GM18502 (cell line): ENCODE results near the gene SLC35F4.

Experiments used
- ATAC-seq: cut with Tn5 transposase; IDR thresholded peaks from one replicate; pipeline ENCODE4 v1.9.1; 2021; ENCODE audit warnings: mild to moderate bottlenecking; ENCODE audit not compliant: unreplicated experiment, poor library complexity

SLC35F4 gene

DNA sequence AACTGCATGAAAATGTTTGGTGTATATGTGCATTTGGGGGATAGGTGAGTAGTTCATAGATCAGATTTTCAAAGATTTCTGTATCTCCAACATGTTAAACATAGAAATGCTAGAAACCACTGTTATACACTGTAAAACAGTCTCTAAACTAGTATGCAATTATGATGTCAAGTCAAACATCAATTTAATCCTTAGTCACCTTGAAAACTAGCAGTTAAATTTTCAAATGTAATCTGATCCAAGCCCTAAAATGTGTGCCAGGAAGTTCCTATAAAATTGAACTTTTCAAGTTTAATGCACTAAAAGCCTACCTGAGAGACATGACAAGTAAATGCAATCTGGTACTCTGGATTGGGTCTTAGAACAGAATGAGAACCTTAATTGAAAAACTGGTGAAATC, 14.5 kb downstream of the SLC35F4 start:
- ATAC-seq = no peak

DNA sequence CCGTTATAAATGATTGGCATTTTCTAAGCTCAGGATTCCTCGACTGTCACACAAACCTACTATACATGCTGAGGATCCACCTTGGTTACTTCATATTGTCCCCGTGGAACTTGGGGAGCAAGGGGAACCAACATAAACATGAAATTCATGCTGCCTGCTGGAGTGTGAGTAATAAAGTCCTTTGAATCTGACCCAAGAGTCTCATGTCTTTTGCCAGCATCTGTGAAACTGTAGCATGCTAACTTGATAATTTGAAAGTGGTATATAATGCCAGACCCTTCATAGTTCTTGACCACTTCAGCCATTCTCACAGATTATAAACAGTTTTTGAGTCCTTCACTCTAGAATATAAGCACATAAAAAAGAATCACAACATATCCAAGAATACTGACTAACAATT, 17.1 kb downstream of the SLC35F4 start:
- ATAC-seq = no peak

DNA sequence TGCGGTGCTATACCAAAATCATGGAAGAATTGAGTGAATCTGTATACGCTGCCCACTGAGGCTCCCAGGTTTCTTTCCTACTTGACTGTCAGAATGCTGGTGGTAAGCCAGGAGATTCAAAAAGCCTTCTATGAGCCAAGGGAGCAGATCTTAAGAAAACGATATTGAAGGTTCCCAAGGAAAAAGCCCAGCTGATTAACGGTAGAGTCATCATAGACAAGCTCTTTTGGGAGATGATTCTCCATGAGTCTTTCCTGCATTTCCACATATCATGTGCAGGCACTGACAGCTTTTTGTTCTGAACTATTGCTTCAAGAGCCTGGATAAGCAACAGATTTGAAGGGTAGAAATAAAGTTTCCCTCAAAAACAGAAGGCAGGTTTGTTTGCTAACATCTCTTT, 17.5 kb downstream of the SLC35F4 start:
- ATAC-seq = no peak

DNA sequence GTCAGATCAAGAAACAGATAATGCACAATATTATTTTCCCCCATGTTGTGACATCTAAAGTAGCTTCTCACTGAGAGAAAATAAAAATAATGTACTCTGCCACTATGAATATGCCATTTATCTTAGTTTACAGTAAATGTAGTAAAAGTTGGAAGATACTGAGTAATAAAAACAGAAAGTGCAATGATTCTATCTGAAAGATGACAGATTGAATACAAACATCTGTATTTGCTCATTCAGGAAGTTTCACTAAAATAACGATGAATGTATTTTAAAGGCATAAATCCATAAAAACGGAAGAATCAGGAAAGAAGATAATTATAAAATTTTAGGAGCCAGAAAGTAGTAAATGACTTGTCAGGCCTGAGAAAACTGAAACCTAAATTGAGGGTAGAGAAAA, 18.2 kb downstream of the SLC35F4 start:
- no peak for ATAC-seq

DNA sequence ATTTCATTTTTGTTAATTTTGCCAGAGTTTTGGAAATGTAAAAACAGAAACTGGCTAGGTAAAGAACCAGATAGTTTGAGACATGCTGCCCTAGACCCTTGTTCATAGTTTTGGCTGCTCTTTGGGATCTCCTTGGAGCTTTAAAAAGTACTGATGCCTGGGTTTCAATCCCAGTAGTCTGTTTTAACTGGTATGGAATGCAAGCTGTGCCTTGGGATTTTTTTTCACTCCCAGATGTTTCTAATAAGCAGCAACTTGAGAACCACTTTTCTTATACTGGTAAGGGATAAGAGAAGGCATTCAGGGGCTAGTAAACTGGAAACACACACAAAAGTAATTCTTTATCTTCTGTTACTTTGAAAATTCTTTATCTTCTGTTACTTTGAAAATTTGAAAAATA, 18.8 kb downstream of the SLC35F4 start:
- no peak for ATAC-seq

DNA sequence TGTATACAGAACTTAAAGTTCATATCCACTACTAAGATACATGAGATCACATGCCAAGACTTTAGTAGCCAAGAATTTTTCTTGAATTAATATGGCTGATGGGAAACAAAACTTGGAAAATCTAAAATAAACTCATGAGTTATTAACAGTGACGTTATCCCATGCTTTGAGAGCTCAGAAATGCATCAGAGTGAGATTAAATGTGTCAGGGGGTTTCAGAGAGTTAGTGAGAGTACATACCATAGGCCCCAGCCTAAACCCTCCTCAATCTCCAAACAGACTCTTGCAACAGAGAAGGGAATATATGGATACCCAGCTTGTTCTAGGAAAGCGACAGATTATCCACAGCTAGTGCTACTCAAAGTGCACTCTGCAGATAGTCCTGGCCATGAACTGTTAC, 19.3 kb downstream of the SLC35F4 start:
- ATAC-seq = no peak

DNA sequence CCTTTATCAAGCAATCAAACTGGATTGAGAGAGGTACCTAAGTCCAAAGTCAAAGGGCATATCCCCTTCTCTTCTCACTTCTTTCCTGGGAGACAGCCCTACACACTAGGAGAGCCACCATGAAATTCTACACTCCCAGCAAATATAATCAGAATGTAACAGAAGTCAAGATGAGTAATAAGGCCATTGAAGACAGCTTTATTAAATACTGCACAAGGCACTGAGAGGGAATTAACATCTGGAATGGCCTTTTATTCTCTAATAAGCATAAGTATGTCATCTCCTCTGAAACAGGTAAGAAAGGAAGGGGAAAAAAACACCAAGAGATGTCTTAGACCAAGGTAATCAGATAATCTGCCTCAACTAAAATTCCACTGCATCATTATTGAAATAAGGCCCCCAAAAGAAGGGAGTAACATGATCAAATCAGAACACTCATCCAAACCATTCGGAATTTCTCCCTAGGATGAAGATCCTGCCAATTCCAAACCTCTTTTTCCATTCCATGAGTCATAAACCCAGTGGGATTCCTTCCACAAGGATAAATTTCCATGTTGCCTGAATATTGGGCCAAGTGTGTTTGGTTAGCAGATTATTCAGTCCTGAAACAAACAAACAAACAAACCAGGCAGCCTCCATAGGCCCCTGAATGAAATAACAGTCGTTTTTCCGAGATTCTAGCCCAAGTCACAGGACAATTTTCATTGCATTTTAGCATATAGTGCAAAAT, 19.9 kb downstream of the SLC35F4 start:
- no peak for ATAC-seq

DNA sequence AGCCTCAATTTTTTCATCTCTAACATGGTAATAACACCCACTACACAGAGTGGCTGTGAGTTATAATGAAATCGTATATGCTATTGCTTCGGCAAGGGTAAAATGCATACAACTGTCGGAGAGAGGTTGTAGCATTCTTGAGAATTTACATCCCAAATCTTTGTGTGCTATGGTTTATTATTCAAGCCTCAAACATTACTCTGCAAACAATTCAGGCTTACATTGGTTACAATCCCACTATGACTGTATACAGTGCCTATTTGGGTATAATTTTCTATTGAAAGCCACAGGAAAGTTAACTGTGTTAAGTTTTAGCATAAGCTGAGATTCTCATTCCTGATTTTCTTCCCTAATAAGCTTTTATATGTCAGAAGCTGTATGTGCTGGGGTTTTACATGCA, 20.6 kb downstream of the SLC35F4 start:
- ATAC-seq = no peak

DNA sequence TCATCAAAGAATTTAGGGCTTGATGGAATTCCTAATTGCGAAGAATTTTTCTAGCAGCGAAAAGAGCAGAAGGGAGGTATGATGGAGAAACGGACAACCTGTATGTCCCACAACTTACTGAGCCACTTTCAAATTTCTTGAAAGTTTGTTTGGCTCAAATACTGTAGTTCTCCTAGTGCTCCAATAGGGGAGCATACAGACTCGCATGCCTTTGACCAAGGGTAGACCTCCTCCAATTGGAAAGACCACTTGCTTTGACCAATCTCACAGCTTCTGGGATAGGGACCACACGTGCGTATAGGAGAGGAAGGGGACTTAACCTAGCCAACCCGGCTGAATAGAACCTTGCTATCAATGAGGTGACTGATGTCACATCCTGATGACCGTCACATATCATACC, 28.6 kb downstream of the SLC35F4 start:
- ATAC-seq = no peak

DNA sequence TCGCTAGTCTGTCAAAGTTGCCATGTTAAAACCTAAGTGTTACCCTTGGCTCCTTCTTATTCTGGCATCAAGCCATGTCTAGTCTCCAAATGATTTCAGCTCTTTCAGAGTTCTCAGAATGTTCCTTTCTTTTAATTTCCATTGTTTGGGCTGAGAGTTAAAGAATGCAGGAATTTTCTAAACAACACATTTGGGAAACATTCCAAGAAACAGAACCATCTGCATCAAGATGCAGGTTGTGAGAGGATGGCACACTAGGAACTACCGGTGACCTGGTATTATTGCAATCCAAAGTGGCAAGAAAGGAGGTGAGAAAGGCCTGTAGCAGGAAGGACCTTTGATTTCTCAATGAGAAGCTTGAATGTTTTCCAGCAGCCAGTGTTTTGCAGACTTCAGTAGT, 30.1 kb downstream of the SLC35F4 start:
- no peak for ATAC-seq

DNA sequence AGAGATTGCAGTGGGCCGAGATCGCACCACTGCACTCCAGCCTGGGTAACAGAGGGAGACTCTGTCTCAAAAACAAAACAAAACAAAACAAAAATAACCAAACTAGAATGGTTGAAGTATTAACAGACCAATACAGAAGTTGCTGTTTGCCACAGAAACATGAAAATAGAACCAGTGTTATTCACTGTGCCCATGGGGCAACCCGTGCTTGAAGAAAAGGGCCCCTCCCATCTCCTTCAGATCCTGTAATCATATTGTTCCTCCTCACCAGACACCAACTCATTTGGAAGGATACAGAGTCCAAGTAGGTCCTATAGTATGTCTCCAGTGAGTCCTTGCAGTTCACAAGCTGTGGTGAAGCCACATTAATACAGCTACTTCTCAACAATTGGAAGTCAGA, 30.9 kb downstream of the SLC35F4 start:
- ATAC-seq = no peak

DNA sequence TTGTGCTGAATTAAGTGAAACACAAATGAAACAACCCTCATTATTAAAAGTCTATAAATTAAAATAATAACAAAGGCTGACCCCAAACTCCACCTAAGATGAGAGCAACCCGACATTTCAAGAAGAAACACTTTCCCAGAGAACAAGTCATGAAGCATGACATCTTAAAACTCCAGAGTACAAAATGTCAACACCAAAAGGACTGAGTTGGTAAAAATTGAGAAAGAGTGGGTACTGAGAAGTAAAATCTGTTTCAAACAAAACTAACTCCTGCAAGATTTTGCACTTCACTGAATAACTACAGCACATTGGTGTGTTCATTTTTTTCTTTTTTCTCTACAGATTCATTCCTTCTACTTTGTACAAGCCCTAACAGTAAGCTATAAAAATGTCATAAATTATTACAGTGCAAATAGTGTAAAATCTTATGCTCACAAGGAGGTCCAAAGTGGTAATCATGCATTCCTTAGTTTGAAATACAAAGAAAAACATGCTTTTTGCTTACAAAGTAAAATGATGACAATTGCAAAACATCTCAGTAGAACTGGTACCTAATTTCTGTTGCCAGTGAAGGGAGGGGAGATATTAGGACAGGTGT, 31.8 kb downstream of the SLC35F4 start:
- no peak for ATAC-seq

DNA sequence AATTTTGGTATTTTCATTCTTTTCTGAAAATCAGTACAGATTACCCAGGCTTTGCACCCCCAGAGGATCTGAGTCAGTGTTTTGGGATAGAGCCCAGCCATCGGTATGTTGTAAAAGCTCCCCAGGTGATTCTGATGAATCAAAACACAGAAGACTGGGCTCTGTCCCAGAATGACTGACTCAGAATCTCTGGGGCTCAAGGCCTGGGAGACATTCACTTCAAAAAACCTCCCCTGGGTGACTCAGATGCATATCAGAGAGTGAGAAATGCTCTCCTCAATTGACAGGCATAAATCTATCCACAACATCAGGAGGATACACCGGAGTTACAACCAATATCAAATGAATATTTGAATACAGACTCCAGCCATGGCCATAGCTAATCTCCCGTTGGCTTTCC, 32.6 kb downstream of the SLC35F4 start:
- no peak for ATAC-seq

DNA sequence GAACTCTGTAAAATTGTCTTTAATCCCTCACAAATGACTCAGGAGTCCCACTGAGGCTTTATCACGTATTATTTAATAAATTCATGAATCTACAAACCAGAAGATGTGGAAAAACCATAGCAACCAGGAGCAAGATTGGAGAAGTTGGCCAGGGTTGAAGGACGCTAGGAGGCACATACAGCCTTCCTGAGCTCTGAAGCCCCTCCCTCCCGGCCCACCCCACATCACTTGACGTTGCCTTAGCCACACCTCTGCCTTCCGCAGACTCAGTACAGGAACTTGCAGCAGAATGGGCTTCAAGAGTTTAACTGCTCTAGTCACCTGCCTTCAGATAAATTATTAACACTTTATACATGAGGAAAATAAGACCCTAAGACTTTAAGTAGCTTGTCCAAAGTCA, 33.9 kb downstream of the SLC35F4 start:
- no peak for ATAC-seq

DNA sequence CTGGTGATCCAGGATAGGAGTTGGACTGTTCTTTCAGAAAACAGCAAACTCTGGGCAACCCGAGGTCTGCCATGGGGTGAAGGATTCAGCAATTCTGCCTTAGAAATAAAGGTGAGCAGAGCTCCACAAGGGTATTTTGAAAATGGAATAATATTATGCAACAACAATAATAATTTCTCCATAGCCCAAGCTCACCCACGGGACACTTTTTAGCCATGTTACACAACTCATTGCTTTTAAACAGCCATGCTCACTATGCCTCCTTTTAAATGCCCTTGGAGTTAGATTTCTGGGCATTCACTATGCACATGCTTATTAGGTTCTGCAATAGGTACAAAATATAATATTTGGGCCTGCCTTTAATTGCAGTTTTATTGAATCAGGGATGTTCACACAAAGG, 37.2 kb downstream of the SLC35F4 start:
- no peak for ATAC-seq

DNA sequence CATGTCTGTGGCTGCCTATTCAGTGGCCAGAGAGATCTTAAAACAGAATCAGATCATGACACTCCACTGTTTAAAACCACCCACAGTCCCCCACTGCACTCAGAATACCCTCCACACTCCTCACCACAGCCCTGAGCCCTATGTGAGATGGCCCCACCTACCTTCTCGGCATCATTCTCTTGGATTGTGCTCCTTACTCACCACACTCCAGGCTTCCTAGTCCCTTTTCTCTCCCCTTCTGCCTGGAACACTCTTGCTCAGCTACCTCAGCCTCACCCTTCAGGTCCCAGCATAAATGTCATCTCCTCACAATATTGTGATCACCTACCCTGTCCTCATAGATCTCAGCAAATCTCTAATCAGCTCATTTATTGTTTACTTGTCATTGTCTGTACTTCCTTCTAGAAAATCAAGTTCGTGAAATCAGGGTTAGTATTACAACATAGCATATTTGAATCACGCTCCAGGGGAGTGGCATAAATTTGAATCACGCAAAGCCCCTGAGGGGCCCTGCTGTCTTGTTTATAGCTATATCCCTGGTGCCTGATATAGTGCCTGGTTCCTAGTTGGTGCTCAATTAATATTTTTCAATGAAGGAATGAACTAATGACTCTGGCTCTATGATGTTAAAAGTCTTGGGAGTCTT, 42.8 kb downstream of the SLC35F4 start:
- no peak for ATAC-seq

DNA sequence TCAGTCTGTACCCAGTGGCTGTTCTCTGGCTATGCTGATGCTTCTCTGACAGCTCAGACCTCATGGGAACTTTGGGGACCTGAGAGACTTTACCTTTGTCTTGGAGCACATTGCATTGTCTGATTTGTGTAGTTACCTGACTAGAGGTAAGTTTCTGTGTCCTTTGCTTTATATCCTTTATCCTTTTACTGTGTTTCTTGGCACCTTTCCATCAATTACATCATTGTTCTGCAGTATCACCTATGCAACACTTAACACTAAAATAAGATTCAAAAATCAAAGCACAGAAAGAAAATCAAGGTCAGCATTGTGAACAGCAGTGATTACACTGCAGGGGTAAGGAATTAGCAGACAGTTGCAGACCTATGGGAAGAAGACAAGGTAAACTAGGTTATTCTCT, 43.8 kb downstream of the SLC35F4 start:
- no peak for ATAC-seq

DNA sequence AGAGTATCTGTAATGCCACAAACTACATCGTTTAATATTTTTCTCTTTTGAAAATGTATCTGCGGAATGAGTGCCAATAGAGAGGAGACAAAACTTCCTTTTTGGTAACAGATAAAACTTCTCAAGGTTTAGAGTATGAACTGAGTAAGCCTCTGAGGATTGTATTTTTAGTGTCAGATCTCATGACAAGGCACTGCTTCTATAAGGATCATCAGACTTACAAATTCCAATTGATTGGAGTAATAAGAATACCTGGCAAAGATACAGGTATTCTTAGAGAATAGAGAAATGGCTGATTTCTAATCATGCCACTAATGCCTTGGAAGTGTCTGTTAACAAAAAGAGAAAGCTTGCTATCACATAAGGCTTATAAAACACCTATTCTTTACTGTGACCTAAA, 45.3 kb downstream of the SLC35F4 start:
- no peak for ATAC-seq

DNA sequence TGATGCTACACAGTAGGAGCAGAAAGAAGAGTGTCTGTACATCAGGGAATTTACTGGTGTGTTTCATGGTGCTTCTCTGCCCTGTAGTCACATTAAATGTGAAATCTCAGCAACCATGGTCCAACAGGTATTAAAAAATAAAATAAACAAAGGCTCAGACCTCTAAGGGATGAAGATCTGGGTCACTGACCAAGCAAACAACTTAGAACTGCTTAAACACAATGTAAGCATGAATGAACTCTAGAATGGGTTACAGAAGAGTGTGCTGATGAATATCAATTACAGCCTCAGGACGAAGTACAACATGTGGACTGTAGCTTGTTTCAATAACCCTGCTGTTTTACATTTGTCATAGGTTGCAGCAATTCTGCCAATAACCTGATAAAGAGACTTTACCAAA, 47.4 kb downstream of the SLC35F4 start:
- ATAC-seq = no peak

DNA sequence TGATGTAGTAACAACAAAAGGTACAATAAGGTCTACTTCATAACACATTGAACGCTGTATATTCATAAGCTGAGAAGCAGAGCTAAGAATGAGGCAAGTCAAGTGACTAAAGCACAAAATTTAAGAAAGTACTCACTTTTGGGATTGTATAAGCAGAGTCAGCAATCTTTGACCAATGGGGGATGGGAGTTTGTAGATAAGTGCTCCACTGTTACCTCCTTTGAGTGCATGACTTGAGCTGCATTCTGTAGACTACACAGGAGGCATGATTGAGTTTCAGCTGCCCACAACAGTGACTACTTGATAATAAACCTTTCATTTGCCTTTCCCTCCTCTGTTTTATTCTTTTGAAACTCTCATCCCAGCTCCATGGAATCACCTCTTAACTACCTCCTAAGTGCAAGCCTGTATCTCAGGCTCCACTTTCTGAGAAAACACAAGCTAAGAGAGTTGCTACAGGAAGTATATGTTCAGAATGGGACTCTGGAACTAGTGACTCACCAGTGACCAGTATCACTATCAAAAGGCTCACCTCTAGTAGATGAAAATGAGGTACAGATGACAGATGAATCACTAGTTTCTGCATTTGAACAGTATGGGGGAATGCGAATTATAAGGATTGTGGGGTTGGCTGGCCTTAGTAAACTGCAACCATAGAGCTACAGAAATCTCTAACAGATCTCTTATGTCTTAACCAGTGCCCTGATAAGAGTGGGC, 49.2 kb downstream of the SLC35F4 start:
- ATAC-seq = peak; percentile 83

DNA sequence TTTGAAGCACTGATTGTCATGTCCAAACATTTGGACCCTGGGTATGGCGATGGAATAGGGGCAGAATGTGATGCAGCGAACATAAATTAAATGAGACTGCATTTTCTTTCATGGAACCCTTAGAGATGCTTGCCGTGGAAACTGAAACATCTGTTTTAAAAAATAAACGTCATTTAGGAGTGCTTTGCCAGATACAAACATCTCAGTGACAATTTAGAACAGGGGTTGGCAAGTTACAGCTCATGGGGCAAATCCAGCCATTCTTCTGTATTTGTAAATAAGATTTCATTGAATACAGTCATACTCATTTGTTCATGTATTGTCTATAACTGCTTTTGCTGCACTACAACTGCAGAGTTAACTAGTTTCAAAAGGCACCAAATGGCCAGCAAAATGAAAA, 51.2 kb downstream of the SLC35F4 start:
- ATAC-seq = no peak
